ENCODE results near the gene SDK1.
"Not testable (repeated sequence)": the region's sequence is repeated elsewhere in the genome, so short reads cannot be mapped to it uniquely, and the experiment has no call there.

Gene SDK1

DNA sequence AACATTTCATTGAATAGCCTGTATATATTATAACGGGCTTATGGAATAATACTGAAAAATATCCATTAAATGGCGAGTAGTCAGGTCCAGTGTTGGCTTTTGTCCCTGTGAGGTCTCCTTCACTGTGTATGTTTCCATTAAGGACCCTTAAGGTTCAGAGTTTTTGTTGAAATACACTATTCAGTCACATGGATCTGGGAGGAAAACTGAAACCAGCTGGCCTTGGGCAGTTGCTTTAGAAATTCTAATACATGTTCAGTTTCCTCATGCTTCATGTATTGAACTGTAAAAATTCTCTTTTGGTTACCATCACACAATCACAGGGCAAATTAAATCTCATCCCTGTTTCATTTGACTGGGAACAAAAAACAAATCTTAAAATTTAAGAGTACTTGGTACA lies 447.3 kb downstream of the SDK1 start:
- DNase-seq: no peak

DNA sequence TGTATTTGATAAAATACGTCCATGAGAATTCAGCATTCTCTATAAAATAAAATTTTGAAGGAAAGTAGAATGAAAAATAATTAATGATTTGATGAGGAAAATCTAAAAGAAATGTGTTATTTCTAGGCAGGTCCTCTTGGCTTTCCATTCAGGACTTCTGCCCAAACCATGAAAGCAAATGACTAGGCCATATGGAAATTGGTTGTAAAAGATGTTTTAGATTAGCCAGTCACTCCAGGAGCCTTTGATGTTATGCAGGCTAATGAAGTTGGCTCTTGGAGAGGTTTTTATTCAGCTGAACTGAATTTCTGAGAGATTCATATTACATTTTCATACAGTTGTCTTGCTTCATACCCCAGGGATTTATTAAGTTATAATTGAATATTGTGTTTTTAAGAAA lies 452.8 kb downstream of the SDK1 start:
- DNase-seq: no peak

DNA sequence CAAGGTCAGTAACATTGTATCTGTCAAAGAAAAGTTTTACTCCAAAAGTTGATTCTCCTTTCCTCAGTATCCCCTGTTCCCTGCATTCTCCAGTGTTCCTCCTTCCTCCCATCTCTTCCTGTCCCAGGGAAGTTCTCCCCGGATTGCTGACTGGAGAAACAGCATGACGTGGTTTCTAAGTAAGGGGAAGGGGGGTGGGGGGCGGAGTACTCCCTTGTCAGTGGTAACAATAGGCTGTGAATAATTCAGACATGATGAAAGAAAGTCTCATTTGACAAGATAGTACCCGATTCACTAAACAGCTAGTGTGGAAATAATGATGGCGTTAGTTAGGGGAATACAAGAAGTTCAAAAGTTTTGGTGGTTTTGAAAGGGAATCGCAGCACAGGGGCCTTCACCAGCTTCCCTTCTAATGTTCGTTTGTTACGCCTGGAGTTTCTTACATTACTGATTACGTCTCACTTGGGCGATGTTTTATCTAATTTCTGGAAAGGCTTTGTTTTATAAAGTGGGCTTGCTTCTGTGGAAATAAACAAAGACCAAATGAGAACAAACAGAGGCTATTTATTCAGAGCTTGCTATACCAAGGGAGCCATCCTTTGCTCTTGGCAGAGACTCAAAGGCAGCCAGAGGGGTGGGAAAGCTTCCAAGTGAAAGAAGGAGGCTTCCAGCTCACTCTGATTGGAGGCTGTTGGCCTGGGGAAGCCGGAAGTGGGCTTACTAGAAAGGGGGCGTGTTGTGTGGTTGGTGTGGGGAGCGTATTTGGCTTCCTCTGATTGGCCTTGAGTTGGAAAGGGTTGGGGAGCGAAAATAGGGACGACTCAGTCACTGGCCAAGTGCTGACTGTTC lies 453.7 kb downstream of the SDK1 start:
- peak; percentile 17 for DNase-seq

DNA sequence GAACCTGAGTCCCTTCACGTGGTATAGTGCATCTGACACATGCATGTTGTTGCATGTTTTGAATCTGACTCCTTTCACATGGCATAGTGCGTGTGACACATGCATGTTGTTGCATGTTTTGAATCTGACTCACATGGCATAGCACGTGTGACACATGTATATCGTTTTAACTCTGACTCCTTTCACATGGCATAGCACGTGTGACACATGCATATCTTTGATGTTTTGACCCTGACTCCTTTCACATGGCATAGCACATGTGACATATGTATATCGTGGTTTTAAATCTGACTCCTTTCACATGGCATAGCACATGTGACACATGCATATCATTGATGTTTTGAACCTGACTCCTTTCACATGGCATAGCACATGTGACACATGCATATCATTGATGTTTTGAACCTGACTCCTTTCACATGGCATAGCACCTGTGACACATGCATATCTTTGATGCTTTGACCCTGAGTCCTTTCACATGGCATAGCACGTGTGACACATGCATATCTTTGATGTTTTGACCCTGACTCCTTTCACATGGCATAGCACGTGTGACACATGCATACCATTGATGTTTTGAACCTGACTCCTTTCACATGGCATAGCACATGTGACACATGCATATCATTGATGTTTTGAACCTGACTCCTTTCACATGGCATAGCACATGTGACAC lies 454.9 kb downstream of the SDK1 start:
- DNase-seq: not testable (repeated sequence)

DNA sequence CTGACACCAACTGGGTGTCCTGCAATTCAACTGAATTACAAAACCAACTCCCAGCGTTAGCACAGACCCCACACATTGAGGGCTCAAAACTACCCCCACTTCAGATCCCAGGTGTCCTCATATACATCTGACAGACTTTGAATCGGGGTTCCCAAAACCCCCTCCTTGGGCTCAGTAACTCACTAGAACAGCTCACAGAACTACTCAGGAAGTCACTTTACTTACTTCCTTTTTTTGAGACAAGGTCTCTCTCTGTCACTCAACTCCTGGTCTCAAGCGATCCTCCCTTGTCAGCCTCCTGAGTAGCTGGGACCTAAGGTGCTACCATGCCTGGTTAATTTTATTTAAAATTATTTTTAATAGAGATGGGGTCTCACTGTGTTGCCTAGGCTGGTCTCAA lies 456.0 kb downstream of the SDK1 start:
- no peak for DNase-seq

DNA sequence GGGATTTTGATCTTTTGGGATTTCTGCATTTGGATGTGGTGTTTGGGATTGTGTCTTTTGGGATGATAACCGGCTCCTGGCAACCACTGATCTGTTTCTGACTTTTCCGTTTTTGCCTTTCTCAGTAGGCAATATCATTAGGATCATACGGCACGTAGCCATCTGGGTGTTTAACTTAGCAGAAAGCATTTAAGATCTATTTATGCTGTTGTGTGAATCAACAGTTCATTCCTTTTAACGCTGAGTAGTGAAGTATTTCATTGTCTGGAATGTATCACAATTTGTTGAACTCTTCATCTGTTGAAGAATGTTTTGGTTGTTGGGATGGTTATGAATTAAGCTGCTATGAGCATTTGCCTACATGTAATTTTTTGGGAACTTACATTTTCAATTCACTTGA lies 459.6 kb downstream of the SDK1 start:
- DNase-seq: no peak

DNA sequence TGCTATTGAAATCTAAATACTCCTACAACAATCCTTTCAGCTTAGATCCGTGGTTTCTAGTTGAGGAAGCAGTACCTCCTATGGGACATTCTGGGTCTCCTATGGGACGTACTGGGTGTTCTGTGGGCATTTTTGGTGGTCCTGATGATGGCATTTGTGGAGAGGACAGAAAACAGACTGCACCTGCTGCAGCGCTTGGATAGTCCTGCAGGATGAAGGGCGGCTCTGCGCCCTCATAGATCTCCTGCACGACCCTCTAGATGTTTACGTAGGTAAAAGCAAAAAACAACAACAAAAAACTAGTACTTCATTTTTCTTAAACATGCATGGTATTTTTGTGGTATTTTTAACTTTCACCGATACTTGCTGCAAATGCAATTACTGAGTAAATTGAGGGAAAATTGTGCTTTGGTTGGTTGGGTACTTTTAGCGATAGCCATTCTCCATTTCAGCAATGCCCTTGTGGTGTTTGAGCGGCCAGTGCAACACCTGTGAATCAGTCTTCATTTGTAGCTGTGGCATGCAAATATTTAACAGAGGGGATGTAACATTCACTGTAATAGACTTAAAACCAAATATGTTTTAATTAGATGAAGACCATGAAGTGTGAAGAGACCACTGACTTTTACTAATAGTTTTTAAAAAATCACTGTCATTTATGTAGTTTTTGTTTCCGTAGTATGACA lies 461.2 kb downstream of the SDK1 start:
- no peak for DNase-seq

DNA sequence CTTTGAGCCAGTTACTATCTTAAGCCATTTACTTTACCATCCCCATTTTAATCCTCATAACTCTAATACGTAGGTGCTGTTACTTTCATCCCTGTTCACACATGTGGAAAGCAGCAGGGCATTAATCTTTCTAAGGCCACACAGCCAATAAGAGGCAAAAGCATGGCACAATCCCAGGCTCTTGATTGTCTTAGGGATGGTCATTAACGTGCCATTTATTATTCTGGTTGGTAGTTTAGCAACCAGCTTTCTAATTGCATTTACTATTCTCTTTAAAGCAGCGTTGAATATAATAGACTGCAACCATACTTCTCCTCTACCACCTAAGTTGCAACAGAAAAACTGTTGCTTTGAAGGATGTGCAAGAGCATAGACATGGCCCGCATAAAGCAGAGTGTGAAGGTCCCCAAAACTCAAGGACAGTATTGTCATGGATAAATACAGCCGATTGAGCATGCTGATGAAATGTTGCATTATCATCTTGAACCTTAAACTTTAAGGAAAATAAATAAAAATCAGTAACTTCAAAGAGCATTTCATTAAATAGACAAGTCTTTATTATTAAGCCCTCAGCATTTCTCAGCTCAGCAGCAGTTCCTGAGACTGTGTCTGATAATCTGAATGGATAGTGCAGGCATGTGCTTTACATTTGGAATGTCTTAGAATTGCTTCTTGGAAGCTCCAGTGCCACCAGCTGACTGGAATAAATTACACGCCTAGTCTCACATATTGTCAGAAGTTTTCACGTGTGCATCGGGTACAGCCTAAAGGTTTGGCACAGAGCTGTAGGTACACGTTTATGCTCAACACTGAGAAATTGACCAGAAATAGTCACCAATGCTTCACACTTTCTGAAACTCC lies 467.1 kb downstream of the SDK1 start:
- DNase-seq: no peak

DNA sequence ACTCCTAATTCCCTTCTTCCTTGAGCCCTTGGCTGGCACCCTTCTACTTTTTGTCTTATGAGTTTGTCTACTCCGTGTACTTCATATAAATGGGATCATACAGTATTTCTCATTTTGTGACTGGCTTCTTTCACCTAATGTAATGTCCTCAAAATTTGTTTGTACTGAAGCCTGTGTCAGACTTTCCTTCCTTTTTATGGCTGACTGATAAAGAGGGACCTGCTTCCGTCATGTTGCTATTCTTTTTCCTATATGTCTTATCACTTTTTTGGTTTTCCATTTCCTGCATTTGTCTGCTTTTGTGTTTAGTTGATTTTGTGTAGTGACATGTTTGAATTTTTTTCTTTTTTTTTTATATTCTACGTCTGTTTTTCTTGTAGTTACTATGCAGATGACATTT lies 470.9 kb downstream of the SDK1 start:
- DNase-seq: no peak

DNA sequence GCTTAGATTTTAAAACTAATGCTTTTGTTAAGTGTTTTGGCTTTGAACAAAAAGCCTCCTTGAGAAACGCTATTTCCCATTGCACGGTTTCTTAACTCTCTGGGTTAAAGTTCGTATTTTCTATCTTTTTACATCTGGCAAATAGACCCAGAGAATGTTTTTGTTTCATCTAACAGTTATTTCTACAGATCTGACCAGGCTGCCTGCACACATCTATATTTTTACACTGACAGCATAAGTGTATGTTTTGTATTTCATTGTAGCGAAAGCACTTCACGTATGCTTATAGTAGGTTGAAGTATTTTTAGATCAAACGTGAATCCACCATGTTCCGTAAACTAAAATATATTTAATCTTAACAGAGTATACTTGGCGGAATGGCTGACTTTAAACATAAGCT lies 477.3 kb downstream of the SDK1 start:
- no peak for DNase-seq

DNA sequence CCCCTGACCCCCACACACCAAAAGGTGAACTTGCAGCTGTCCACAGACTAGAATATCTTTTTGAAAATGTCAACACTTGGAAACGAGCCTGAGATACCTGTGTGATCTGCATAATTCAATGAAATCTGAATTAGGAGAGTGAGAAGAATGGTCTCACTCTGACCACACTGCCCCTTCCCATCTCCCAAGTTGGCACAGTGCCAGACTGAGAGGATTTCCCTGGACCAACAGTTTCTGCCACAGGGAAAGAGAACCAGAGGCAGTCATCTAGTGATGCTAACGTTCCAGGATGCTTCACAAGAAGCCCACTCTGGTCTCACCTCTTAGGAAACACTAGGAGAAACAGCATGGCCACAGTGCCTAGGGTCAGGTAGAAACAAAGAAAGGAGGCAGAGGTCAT lies 479.0 kb downstream of the SDK1 start:
- DNase-seq: no peak

DNA sequence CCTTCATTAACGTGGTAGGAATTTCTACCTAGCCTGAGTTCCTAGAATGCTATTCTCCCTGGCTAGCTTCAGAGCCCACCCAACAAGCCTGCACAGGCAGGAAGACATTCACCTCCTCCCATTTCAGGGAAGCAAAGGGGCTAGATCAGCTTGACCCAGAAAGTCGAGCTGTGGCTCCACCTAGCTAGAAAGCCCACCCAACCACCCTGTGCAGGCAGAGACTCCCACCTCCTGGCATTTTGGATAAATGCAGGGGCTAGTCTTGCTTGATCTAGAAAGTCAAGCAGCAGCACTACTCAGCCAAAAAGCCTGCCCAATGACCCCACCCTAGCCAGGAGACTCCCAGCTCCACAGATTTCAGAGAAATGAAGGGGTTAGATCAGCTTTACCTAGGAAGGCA lies 479.5 kb downstream of the SDK1 start:
- DNase-seq: no peak

DNA sequence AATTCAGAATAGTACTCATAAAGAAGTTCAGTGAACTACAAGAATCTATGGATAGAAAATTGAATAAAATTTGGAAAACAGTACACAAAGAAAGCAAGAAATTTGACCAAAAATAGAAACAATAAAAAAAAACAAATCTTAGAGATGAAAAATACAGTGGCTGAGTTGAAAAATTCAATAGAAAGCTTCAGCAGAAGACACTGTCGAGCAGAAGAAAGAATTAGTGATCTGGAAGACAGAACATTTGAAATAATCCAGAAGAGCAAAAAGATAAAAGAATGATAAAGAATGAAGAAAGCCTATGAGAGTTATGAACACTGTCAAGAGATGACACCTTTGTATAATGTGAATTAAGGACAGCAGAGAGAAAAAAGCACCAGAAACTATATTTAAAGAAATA lies 480.6 kb downstream of the SDK1 start:
- no peak for DNase-seq

DNA sequence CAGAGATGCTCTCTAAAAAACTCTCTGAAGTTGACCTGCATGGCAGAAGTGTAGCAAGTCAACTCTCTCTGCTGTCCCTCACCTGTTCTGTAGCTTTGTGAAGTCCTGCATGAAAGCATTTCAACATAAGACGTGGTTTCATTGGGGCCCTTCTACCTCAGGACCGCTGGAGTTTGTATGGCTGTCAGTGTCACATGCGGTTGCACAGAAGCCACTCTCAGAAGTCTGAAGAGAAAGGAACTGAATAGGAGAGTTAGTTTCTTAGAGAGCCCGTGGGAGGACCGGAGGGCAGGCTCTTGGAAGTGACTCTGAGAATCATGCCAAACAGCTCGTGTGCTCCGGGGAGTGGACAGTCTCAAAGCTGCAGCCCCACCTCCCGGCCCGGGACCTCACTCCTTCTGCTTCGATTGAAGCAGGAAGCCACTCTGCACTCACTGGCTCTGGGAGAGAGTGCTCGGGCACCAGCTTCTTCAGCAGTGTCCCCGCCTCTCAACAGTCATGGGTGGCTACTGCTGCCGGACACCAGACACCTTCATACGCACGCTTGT lies 486.7 kb downstream of the SDK1 start:
- no peak for DNase-seq

DNA sequence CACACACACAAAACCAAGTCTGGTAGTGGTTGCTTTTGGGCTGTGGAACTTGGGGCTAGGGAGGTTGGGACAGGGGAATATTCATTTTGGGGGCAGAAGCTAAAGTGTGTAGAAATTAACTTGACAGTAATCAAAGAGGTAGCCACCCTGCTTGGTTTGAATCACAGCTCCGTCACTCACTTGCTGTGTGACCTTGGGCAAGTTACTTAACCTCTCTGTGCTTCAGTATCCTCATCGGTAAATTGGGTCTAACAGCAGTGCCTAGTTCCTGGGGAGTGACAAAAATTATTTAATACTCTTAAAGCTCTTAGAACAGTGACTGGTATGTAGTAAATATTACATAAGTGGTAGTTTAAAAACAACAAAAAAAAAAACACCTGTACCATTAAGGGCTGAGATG lies 489.8 kb downstream of the SDK1 start:
- no peak for DNase-seq

DNA sequence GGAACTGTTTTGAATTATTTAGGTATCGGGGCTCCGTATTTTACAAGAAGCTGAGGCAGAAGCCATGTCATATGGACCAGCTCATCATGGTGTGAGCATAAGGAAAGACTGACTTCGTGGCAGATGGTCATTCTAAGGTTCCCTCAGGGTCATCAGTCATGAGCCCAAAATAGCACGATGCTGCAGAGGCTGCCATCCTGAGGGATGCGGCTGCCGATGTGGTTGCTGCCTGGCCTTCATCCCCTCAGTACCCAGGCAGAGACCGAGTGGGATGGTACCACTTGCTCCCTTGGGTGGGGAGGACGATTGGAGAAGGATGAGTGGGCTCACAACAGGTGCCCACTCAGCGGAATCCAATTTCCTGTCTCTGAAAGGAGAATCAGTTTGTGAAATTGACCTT lies 490.3 kb downstream of the SDK1 start:
- DNase-seq: no peak

DNA sequence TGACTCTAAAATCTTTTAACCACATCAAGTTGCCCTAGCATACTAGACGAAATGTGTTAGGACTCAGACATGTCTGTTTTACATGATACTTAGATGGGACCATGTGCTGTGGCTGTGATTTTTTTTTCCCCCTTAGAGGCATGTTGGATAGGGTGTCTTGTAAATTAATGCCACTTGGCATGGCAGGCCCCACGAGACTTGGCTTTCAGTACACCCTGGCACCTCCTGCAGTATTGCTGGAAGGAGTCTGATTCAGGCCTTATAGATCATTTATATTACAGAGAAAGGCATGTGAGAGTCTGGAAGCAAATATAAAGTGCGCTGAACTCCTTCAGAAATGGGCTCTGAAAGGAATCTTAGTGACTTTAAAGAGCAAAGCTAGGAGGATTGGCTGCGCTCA lies 494.1 kb downstream of the SDK1 start:
- DNase-seq: no peak

DNA sequence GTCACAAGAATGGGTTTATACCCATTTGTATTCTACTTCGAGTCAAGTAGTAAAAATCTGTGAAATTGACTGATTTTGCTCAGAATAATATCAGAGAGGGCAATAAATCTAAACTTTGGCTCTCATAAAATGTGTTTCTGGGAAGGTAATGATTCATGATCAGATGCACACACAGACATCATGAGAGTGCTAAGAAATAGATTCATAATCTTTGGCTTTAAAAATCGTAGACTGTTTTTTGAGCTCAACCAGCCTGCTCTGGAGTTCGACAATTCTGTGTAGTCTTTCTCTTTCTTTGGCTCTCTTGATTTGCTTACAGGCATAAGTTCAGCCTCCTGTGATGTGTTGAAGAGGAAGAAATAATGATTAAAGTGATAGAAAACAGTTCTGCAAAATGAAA lies 494.7 kb downstream of the SDK1 start:
- DNase-seq: no peak

DNA sequence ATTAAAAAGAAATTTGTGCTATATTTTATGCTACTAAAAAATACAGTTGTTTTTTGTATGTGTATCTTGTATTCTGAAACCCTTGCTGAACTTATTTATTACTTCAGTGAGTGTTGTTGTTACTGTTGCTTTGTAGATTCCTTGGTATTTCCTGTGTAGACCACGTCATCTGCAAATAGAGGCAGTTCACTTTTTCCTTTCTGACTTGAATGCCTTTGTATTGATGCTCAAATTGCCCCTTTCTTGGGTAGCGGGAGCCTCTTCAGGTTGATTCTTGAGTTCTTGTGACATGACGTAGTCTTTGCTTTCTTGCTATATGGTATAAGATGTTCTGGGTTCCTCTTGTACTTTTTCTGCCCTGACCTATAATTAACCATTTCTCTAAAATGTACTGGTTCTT lies 504.1 kb downstream of the SDK1 start:
- DNase-seq: no peak

DNA sequence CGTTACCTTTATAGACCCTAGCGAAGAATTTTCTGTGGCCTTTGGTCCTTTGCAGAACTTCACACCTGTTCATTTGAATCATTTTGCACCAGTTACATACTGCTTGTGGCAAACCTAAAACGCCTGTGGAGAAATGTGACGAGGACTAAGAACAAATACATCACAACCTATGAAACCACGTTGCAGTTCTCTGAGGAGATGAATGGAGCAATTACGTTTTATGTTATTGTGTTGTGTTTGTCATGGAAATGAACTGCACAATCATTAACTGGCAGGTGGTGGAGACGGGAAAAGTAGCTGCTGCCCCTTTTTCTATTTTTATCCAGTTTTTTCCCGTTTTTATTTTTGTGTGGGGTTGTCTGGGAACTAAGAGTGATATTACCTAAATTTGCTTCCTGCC lies 505.5 kb downstream of the SDK1 start:
- peak; percentile 3 for DNase-seq

DNA sequence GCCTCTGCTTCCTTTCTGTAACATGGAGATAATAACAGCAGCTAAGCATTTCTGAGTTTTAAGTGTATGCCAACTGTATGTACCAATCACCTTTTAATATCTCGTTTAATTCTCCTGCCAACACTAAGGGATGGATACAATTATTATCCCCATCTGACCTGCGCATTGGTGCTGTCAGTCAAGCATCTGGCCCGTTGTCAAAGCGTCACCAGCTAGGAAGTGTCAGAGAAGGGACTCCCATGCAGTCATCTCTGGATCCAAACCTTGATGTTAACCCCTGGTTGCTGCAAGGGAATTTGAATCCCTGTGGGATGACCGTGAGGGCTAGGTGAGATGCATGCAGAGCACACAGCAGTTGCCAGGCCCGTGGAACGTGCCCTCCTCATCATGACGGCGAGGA lies 506.8 kb downstream of the SDK1 start:
- DNase-seq: no peak

DNA sequence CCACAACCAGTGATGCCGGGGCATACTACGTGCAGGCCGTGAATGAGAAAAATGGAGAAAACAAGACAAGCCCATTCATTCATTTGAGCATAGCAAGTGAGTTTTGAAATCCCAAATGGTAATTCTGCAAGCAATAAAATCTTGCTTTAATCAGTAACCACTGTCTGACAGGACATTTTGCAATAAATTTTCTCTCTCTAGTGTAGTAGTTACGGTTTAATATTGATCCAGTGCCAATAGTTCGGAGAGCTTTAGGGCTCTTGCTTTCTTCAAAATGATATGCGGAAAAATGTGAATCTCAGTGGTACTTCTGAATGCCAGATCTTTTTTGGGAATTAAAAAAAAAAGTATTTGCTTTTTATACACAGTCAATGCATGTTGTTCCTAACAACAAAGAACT lies 520.4 kb downstream of the SDK1 start:
- no peak for DNase-seq

DNA sequence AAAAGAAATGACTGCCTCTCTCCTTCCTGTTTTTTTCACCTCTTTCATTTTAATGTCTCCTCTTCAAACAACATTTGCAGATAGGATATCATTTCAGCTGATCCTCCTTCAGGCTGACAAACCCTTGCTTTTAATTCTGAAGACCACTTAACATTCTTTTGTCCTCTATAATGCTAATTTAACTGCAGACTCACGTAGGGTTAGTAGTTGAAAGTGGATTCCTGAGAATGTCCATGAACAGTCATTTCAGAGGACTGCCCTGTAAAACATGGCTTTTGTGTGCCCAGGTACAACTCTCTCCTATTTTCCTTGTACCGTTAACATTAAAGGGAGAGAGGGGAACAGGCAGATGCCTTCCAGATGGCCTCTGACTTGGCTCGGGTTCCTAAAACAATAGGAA lies 524.4 kb downstream of the SDK1 start:
- DNase-seq: no peak

Data from NCI-H1436 (cell line).